Neural progenitor cell (in vitro differentiated cells): ENCODE measurements around the gene SEMA4A. TPM values are rescaled to one million over a fixed set of nuclear protein-coding genes. Genes with fewer than 3 reads are reported as not detected.
A peak's percentile ranks its signal among the peaks of the same experiment; 100 is the strongest.
"Not testable (repeated sequence)": the region's sequence is repeated elsewhere in the genome, so short reads cannot be mapped to it uniquely, and the experiment has no call there.

ENCODE experiments used
- DNase-seq: peaks from one replicate; pipeline ENCODE4 v3.0.0-alpha.2; 2016; ENCODE audit warnings: low spot score
- H2AFZ ChIP-seq: fragments of 200-600 bp; sonication (generic); replicated peaks from 2 replicates; pipeline ENCODE4 v1.6.1; 2016; ENCODE audit warnings: antibody characterized with exemption
- H3F3A ChIP-seq: fragments of 200-600 bp; sonication (generic); 2 replicates; pipeline ENCODE4 v1.6.1; 2016; ENCODE audit warnings: antibody characterized with exemption, low read depth
- H3K27ac ChIP-seq: fragments of 200-600 bp; sonication (generic); 2 replicates; pipeline ENCODE4 v1.5.1; 2016; ENCODE audit warnings: mild to moderate bottlenecking
- H3K27me3 ChIP-seq: fragments of 200-600 bp; sonication (generic); 2 replicates; pipeline ENCODE4 v1.6.1; 2016; ENCODE audit warnings: mild to moderate bottlenecking, moderate library complexity
- H3K36me3 ChIP-seq: fragments of 200-600 bp; sonication (generic); 2 replicates; pipeline ENCODE4 v1.5.1; 2016
- H3K4me1 ChIP-seq: fragments of 200-600 bp; sonication (generic); 2 replicates; pipeline ENCODE4 v1.6.1; 2016; ENCODE audit warnings: mixed run types
- H3K4me2 ChIP-seq: fragments of 200-600 bp; sonication (generic); 2 replicates; pipeline ENCODE4 v1.6.1; 2016
- H3K4me3 ChIP-seq: fragments of 200-600 bp; sonication (generic); 2 replicates; pipeline ENCODE4 v1.5.1; 2016
- H3K79me2 ChIP-seq: fragments of 200-600 bp; sonication (generic); 2 replicates; pipeline ENCODE4 v1.6.1; 2016; ENCODE audit warnings: low read depth
- H3K9ac ChIP-seq: fragments of 200-600 bp; sonication (generic); 2 replicates; pipeline ENCODE4 v1.6.1; 2016
- H3K9me3 ChIP-seq: fragments of 200-600 bp; sonication (generic); 2 replicates; pipeline ENCODE4 v1.5.1; 2016; ENCODE audit warnings: low read depth
- H4K20me1 ChIP-seq: fragments of 200-600 bp; sonication (generic); 2 replicates; pipeline ENCODE4 v1.6.1; 2016; ENCODE audit warnings: low read depth
- H3K27ac Mint-ChIP-seq: 3 replicates; pipeline ENCODE4 v1.8.0; 2021; ENCODE audit warnings: mixed read lengths
- H3K27me3 Mint-ChIP-seq: 2 replicates; pipeline ENCODE4 v1.8.0; 2022; ENCODE audit warnings: low read depth, mild to moderate bottlenecking, inconsistent platforms, moderate library complexity, mixed read lengths; ENCODE audit not compliant: insufficient read depth
- H3K36me3 Mint-ChIP-seq: 3 replicates; pipeline ENCODE4 v1.8.0; 2021; ENCODE audit warnings: mixed read lengths
- H3K4me1 Mint-ChIP-seq: 3 replicates; pipeline ENCODE4 v1.8.0; 2021; ENCODE audit warnings: mixed read lengths
- H3K4me3 Mint-ChIP-seq: 3 replicates; pipeline ENCODE4 v1.8.0; 2021; ENCODE audit warnings: mild to moderate bottlenecking, moderate library complexity, mixed read lengths
- H3K9me3 Mint-ChIP-seq: 3 replicates; pipeline ENCODE4 v1.8.0; 2020; ENCODE audit warnings: mixed read lengths
- EZH2 ChIP-seq: fragments of 200-600 bp; sonication (generic); IDR thresholded peaks from 2 replicates; pipeline ENCODE4 v1.6.1; 2017; ENCODE audit warnings: antibody characterized with exemption, mild to moderate bottlenecking, moderate library complexity
- EZH2phosphoT487 ChIP-seq: fragments of 200-600 bp; sonication (generic); IDR thresholded peaks from 2 replicates; pipeline ENCODE4 v1.6.1; 2017; ENCODE audit warnings: antibody characterized with exemption
- total RNA-seq: library from RNA; depleted of rRNA; stranded (reverse); fragments of >200 nt; gene quantifications from 2 replicates; pipeline ENCODE4 v1.2.3, GENCODE V29; 2015; ENCODE audit warnings: low replicate concordance
- TF ChIP-seq, protein P1 (sequence below): fragments of 200-600 bp; sonication (generic); IDR thresholded peaks from 2 replicates; pipeline ENCODE4 v1.5.1; 2017; ENCODE audit warnings: antibody characterized with exemption, mild to moderate bottlenecking

Gene SEMA4A
- total RNA-seq, 1 donor from 2014 or later, result 0.69 TPM

DNA sequence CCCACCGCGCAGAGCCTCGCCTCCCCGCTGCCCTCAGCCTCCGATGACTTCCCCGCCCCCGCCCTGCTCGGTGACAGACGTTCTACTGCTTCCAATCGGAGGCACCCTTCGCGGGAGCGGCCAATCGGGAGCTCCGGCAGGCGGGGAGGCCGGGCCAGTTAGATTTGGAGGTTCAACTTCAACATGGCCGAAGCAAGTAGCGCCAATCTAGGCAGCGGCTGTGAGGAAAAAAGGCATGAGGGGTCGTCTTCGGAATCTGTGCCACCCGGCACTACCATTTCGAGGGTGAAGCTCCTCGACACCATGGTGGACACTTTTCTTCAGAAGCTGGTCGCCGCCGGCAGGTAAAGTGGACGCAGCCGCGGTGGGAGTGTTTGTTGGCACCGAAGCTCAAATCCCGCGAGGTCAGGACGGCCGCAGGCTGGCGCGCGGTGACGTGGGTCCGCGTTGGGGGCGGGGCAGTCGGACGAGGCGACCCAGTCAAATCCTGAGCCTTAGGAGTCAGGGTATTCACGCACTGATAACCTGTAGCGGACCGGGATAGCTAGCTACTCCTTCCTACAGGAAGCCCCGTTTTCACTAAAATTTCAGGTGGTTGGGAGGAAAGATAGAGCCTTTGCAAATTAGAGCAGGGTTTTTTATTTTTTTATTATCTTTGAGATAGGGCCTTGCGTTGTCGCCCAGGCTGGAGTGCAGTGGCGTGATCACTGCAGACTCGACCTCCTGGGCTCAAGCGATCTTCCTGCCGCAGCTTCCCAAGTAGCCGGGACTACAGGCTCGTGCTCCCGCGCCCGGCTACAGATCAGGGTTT, 59.7 kb downstream of the SEMA4A start, which contains the start of gene PMF1:
Gene PMF1, plus strand, starts transcription at position 175 of the 811 bp plus-strand sequence. Its CDS starts 9 bp downstream, at position 184.
- H3K27me3 Mint-ChIP-seq, result peaks cover 2% of the 10 kb centered on the region
- H3K9me3 Mint-ChIP-seq, result no peaks in the 10 kb centered on the region
- peak within 1 kb of the TSS; percentile 82 for H3K4me3 ChIP-seq
- TF ChIP-seq EZH2, result no peak
- TF ChIP-seq EZH2phosphoT487, result no peak
- H3K27ac Mint-ChIP-seq, result peak within 1 kb of the TSS; percentile 98
- peaks cover 12% of the 10 kb centered on the region for H3K4me1 Mint-ChIP-seq
- peak within 1 kb of the TSS; percentile 98 for H2AFZ ChIP-seq
- H3K4me3 Mint-ChIP-seq, result peak within 1 kb of the TSS; percentile 94
- peak; percentile 97 for DNase-seq
- no peaks in the 10 kb centered on the region for H3K36me3 ChIP-seq
- no peaks in the 10 kb centered on the region for H3K9me3 ChIP-seq
- peaks cover 7% of the 10 kb centered on the region for H3K36me3 Mint-ChIP-seq
- H3F3A ChIP-seq, result peaks cover 6% of the 10 kb centered on the region
- H4K20me1 ChIP-seq, result peaks cover 9% of the 10 kb centered on the region
- H3K79me2 ChIP-seq, result peaks cover 40% of the 10 kb centered on the region
- H3K4me1 ChIP-seq, result peaks cover 10% of the 10 kb centered on the region
- no peaks in the 10 kb centered on the region for H3K27me3 ChIP-seq
- peak within 1 kb of the TSS; percentile 97 for H3K27ac ChIP-seq
- H3K4me2 ChIP-seq, result peak within 1 kb of the TSS; percentile 93
- H3K9ac ChIP-seq, result peak within 1 kb of the TSS; percentile 92

DNA sequence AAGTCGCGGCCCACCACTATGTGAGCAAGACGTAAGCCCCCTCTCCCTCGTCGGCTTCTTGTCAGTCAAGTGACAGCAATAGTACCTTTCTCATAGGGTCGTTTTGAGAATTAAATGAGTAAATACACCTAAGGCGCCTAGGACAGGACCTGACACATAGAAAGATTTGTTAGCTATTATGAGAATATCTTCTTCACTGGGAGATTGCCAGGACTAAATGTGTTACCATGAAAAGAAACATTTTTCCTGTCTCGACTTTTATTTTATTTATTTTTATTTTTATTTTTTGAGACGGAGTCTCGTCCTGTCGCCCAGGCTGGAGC, 60.2 kb downstream of the SEMA4A start:
- Histone ChIP-seq H3K27me3 (no peaks in the 10 kb centered on the region), H3K4me1 (peaks cover 10% of the 10 kb centered on the region), H3K4me2 (peak overlapping the region; percentile 93), H3F3A (peaks cover 6% of the 10 kb centered on the region), H4K20me1 (peaks cover 9% of the 10 kb centered on the region), H2AFZ (peak overlapping the region; percentile 98), H3K9ac (peak overlapping the region; percentile 92), H3K79me2 (peaks cover 46% of the 10 kb centered on the region), H3K27ac (peak overlapping the region; percentile 97), H3K36me3 (no peaks in the 10 kb centered on the region), H3K4me3 (peak overlapping the region; percentile 82), H3K9me3 (no peaks in the 10 kb centered on the region)
- H3K9me3 Mint-ChIP-seq, result no peaks in the 10 kb centered on the region
- peak overlapping the region; percentile 94 for H3K4me3 Mint-ChIP-seq
- peaks cover 2% of the 10 kb centered on the region for H3K27me3 Mint-ChIP-seq
- peak overlapping the region; percentile 98 for H3K27ac Mint-ChIP-seq
- H3K4me1 Mint-ChIP-seq, result peaks cover 12% of the 10 kb centered on the region
- no peak for DNase-seq
- TF ChIP-seq, protein P1, sequence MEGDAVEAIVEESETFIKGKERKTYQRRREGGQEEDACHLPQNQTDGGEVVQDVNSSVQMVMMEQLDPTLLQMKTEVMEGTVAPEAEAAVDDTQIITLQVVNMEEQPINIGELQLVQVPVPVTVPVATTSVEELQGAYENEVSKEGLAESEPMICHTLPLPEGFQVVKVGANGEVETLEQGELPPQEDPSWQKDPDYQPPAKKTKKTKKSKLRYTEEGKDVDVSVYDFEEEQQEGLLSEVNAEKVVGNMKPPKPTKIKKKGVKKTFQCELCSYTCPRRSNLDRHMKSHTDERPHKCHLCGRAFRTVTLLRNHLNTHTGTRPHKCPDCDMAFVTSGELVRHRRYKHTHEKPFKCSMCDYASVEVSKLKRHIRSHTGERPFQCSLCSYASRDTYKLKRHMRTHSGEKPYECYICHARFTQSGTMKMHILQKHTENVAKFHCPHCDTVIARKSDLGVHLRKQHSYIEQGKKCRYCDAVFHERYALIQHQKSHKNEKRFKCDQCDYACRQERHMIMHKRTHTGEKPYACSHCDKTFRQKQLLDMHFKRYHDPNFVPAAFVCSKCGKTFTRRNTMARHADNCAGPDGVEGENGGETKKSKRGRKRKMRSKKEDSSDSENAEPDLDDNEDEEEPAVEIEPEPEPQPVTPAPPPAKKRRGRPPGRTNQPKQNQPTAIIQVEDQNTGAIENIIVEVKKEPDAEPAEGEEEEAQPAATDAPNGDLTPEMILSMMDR, result no peak
- TF ChIP-seq EZH2 (no peak), EZH2phosphoT487 (no peak)
- H3K36me3 Mint-ChIP-seq, result peaks cover 6% of the 10 kb centered on the region

DNA sequence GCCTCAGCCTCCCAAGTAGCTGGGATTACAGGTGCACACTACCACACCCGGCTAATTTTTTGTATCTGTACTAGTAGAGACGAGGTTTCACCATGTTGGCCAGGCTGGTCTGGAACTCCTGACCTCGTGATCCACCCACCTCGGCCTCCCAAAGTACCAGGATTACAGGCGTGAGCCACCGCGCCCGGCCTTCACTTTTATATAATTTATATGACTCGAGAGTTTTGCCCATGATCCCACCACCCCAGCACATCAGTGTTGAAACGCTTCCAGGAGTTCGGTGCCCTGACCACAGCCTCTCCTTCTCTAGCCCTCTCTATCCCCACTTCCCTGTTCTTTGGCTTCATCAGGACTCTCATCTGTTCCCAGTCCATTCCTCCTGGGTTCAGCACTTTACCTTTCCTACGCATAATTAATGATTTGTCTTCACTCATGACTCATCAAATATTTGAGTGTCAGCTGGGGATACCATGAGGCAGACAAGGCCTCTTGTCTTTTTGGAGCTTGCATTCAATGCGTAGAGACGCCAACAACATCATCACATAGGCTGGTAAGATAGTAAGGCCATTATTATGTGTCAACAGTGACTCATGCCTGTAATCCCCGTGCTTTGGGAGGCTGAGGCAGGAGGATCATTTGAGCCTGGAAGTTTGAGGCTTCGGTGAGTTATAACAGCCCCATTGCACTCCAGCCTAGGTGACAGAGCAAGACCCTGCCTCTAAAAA, 60.8 kb downstream of the SEMA4A start:
- Histone ChIP-seq H2AFZ (no peak overlapping the region), H3K27ac (no peak overlapping the region)
- peaks cover 2% of the 10 kb centered on the region for H3K27me3 Mint-ChIP-seq

DNA sequence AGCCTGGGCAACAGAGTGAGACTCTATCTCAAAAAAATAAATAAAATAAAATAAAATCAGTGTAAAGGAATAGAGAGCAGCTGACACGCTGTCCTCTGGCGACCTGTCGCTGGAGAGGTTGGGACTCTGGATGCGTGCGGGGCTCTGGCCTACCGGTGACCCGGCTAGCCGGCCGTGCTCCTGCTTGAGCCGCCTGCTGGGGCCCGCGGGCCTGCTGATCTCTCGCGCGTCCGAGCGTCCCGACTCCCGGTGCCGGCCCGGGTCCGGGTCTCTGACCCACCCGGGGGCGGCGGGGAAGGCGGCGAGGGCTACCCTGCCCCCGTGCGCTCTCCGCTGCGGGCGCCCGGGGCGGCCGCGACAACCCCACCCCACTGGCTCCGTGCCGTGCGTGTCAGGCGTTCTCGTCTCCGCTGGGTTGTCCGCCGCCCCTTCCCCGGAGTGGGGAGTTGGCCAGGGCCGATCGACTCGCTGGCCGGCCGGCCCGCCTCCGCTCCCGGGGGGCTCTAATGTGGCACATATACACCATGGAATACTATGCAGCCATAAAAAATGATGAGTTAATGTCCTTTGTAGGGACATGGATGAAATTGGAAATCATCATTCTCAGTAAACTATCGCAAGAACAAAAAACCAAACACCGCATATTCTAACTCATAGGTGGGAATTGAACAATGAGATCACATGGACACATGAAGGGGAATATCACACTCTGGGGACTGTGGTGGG, 63.1 kb downstream of the SEMA4A start:
- H3K27me3 ChIP-seq, H3F3A ChIP-seq, H3K27me3 Mint-ChIP-seq, H2AFZ ChIP-seq, H3K9me3 Mint-ChIP-seq, H3K4me3 Mint-ChIP-seq, H3K36me3 ChIP-seq, DNase-seq, H3K9me3 ChIP-seq, H3K27ac Mint-ChIP-seq, H4K20me1 ChIP-seq, H3K27ac ChIP-seq, H3K9ac ChIP-seq, H3K4me2 ChIP-seq, H3K4me3 ChIP-seq: not testable (repeated sequence)
- peaks cover 12% of the 10 kb centered on the region for H3K4me1 Mint-ChIP-seq
- H3K36me3 Mint-ChIP-seq, result peaks cover 15% of the 10 kb centered on the region
- peaks cover 57% of the 10 kb centered on the region for H3K79me2 ChIP-seq
- H3K4me1 ChIP-seq, result peaks cover 10% of the 10 kb centered on the region

More for the DNA sequence above, 60.8 kb downstream of the SEMA4A start:
- Mint-ChIP-seq H3K27ac (no peak overlapping the region), H3K4me3 (peak overlapping the region; percentile 94), H3K36me3 (peaks cover 6% of the 10 kb centered on the region), H3K9me3 (no peaks in the 10 kb centered on the region), H3K4me1 (peaks cover 12% of the 10 kb centered on the region)
- Histone ChIP-seq H3K79me2 (peaks cover 51% of the 10 kb centered on the region), H3F3A (peaks cover 6% of the 10 kb centered on the region), H3K4me2 (peak overlapping the region; percentile 93), H4K20me1 (peaks cover 9% of the 10 kb centered on the region), H3K36me3 (no peaks in the 10 kb centered on the region), H3K4me1 (peaks cover 10% of the 10 kb centered on the region), H3K27me3 (no peaks in the 10 kb centered on the region), H3K4me3 (peak overlapping the region; percentile 82), H3K9ac (peak overlapping the region; percentile 92), H3K9me3 (no peaks in the 10 kb centered on the region)
- DNase-seq, result no peak
- no peak for TF ChIP-seq EZH2
- TF ChIP-seq EZH2phosphoT487, result no peak
- TF ChIP-seq, protein P1, result no peak
